Pancreas (tissue), 10 donors: ENCODE measurements around the gene ZNF41. TPM values are rescaled to one million over a fixed set of nuclear protein-coding genes. Genes with fewer than 3 reads are reported as not detected.

Experiments used
- ATAC-seq, 4 donors: fragments of 200-7000 bp; cut with Tn5 transposase; one replicate each; pipeline versions ENCODE4 v1.8.0 to v1.9.1; 2020; ENCODE audit warnings: mild to moderate bottlenecking in 4 of 4, moderate library complexity in 4 of 4
- DNase-seq, 6 donors: peaks; one replicate each; pipeline ENCODE4 v3.0.0-alpha.2; 2020
- FAIRE-seq: peaks from 2 replicates; lab custom pipeline; 2012; peaks lifted over from hg19 to GRCh38; lab: Jason Lieb, UNC
- H3K27ac ChIP-seq, 4 donors: fragments of 200-600 bp; sonication (generic); 1 replicate in 3 of 4; 2 replicates in 1 of 4; pipeline versions ENCODE4 v1.5.0 to v1.8.0; 2020
- H3K27me3 ChIP-seq, 4 donors: fragments of 200-600 bp; one replicate each; pipeline ENCODE4 v1.8.0; 2021
- H3K36me3 ChIP-seq, 3 donors: fragments of 200-600 bp; sonication (generic) in 1 of 3; one replicate each; pipeline versions ENCODE4 v1.5.0 to v1.8.0; 2020 to 2021
- H3K4me1 ChIP-seq, 3 donors: fragments of 200-600 bp; one replicate each; pipeline ENCODE4 v1.8.0; 2021
- H3K4me3 ChIP-seq, 4 donors: fragments of 200-600 bp; sonication (generic) in 2 of 4; one replicate each; pipeline versions ENCODE4 v1.5.0 to v1.8.0; 2020 to 2021
- H3K9me3 ChIP-seq, 4 donors: fragments of 200-600 bp; one replicate each; pipeline ENCODE4 v1.8.0; 2021
- WGBS, 2 donors: extraction: QIAGEN DNeasy Blood & Tissue Kit; methylation state at CpG; one replicate each; pipeline ENCODE4 v1.1.7; 2013; 5-methylcytosine and 5-hydroxymethylcytosine counted together
- intact Hi-C, 3 donors: fragments of 100-400 bp; cut with DNase I; formaldehyde crosslinking; loops; one replicate each; pipeline versions ENCODE4 v1.11.1 to v1.14.2; 2022
- polyA plus RNA-seq, 2 donors: library from polyadenylated mRNA; stranded (reverse); fragments of 200-250 nt; gene quantifications; one replicate each; pipeline ENCODE4 v1.2.3, GENCODE V29; 2013
- total RNA-seq, 6 donors: library from RNA; stranded (reverse); fragmentation: NEBNext Ultra II Directional in 4 of 6; extraction: Animal tissue kit (Norgen Biotek cat#: 25700) in 4 of 6; gene quantifications; one replicate each; pipeline versions ENCODE4 v1.2.1 to v1.2.4, GENCODE V29; 2021 to 2023
- TF ChIP-seq, protein P1 (sequence below), 4 donors: fragments of 200-600 bp; sonication (generic) in 3 of 4; IDR thresholded peaks; one replicate each; pipeline versions ENCODE4 v1.5.0 to v1.8.0; 2021; ENCODE audit warnings: antibody characterized with exemption in 4 of 4
- donor health status: healthy with polysubstance abuse.
- donor health status: DM: no; HTN: no; CAD: no; lungs with moderate emphysema.
- donor health status: DM: no; HTN: no; CAD: no.
- donor health status: control.
- donor health status: control.
- donor health status: Bipolar disorder and iron deficiency.
- donor health status: DM: yes; HTN: yes; CAD: no.
- donor health status: DM: no; HTN: no; CAD: no.
- donor health status: DM: no; HTN: no; CAD: no.
- donor health status: DM: yes; HTN: yes; CAD: no.

ZNF41 gene
- total and polyA plus RNA-seq, 8 donors: 1.8 to 6.7 (median 3.4) TPM

GRCh38 chrX:47481160-47481559 is 1.9 kb downstream of the ZNF41 start:
- TF ChIP-seq, protein P1, sequence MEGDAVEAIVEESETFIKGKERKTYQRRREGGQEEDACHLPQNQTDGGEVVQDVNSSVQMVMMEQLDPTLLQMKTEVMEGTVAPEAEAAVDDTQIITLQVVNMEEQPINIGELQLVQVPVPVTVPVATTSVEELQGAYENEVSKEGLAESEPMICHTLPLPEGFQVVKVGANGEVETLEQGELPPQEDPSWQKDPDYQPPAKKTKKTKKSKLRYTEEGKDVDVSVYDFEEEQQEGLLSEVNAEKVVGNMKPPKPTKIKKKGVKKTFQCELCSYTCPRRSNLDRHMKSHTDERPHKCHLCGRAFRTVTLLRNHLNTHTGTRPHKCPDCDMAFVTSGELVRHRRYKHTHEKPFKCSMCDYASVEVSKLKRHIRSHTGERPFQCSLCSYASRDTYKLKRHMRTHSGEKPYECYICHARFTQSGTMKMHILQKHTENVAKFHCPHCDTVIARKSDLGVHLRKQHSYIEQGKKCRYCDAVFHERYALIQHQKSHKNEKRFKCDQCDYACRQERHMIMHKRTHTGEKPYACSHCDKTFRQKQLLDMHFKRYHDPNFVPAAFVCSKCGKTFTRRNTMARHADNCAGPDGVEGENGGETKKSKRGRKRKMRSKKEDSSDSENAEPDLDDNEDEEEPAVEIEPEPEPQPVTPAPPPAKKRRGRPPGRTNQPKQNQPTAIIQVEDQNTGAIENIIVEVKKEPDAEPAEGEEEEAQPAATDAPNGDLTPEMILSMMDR (IDR thresholded peaks at IDR 0.05): no peak
- no peak for ATAC-seq
- FAIRE-seq: no peak

DNA sequence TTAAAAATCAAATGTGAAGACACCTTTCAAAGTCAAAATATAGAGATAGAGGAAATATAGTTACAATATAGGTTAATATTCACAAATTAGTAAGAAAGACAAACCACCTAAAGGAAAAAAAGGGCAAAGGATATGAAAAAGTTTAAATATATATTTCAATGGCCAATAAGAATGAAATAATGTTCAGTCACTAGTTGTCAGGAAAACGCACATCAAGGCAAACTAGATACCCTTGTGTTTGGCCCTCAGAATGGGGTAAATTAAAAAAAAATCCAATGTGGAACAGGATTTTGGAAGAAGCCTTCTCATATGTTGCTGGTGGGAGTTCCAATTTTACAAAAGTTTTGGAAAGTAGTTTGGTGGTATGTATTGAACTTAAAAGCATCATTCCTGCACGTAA is 2.4 kb downstream of the ZNF41 start:
- WGBS, 2 donors: 25 to 38% methylated on average over 2 of the region's 2 CpGs
- intact Hi-C loops: no loop called here
- Histone ChIP-seq H3K27me3 (no peaks in the 10 kb centered on the region), H3K27ac (no peak overlapping the region), H3K4me1 (no peaks in the 10 kb centered on the region), H3K36me3 (no peaks in the 10 kb centered on the region), H3K4me3 (no peak overlapping the region), H3K9me3 (no peaks in the 10 kb centered on the region)
- FAIRE-seq: no peak
- no peak for ATAC-seq
- TF ChIP-seq, protein P1 (IDR thresholded peaks at IDR 0.05): no peak
- no peak for DNase-seq

More at GRCh38 chrX:47481160-47481559, 1.9 kb downstream of the ZNF41 start:
- intact Hi-C loops: no loop called here
- no peaks in the 10 kb centered on the region for H3K4me1 ChIP-seq
- H3K27ac ChIP-seq: no peak overlapping the region
- no peak overlapping the region for H3K4me3 ChIP-seq
- no peak for DNase-seq
- no peaks in the 10 kb centered on the region for H3K27me3 ChIP-seq
- H3K36me3 ChIP-seq: no peaks in the 10 kb centered on the region
- WGBS, 2 donors: 70 to 86% methylated on average over 2 of the region's 2 CpGs
- no peaks in the 10 kb centered on the region for H3K9me3 ChIP-seq

DNA sequence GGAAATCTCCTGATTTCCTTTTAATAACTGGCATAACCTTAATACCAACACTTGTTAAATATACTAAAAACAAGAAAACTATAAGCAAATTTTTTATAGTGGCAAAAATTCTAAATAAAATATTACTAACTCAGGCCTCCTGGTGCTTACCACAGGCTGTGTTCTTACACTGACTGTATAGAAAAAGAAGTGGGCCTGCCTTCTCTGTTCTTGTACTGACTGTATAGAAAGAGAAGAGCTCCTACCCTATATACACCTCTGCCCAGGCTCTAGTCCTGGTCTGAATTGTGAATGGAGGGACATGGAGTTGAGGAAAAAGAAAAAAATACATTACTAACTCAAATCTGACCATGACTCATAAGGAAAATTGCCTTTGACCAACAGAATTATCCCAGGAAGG is 7.5 kb downstream of the ZNF41 start:
- H3K36me3 ChIP-seq: no peaks in the 10 kb centered on the region
- H3K4me3 ChIP-seq: no peak overlapping the region
- DNase-seq: no peak
- ATAC-seq: no peak
- H3K4me1 ChIP-seq: no peaks in the 10 kb centered on the region
- H3K9me3 ChIP-seq: no peaks in the 10 kb centered on the region
- TF ChIP-seq, protein P1 (IDR thresholded peaks at IDR 0.05): no peak
- H3K27me3 ChIP-seq: peaks cover 0 to 3% (median 0%) of the 10 kb centered on the region in 4 donors
- intact Hi-C loops: no loop called here
- no peak for FAIRE-seq
- no peak overlapping the region for H3K27ac ChIP-seq

GRCh38 chrX:47467106-47467505 is 15.9 kb downstream of the ZNF41 start:
- H3K27ac ChIP-seq: no peak overlapping the region
- FAIRE-seq: no peak
- WGBS, 2 donors: 70 to 94% methylated on average over 5 of the region's 5 CpGs
- no peaks in the 10 kb centered on the region for H3K27me3 ChIP-seq
- intact Hi-C loops: no loop called here
- no peaks in the 10 kb centered on the region for H3K9me3 ChIP-seq
- H3K4me3 ChIP-seq: no peak overlapping the region
- TF ChIP-seq, protein P1 (IDR thresholded peaks at IDR 0.05): no peak
- H3K36me3 ChIP-seq: no peaks in the 10 kb centered on the region
- ATAC-seq: no peak
- H3K4me1 ChIP-seq: no peaks in the 10 kb centered on the region
- no peak for DNase-seq

DNA sequence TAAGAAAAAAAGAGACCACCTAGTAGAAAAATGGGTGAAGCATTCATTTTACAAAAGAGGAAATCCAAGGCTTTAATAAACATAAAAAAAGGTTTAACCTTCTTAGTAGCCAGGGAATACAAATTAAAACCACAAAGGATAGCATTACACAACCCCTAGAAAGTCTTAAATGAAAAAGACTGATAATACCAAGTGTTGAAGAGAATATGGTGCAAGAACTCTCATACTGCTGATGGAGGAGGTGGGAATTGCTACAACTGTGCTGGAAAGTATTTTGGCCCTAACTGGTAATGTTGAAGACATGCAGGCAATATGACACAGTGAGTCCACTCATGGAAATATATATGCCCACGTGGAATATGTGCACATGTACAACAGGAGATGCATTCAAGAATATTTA is 22.5 kb downstream of the ZNF41 start:
- H3K27me3 ChIP-seq: no peaks in the 10 kb centered on the region
- TF ChIP-seq, protein P1 (IDR thresholded peaks at IDR 0.05): no peak
- intact Hi-C loops: no loop called here
- DNase-seq: no peak
- H3K9me3 ChIP-seq: no peaks in the 10 kb centered on the region
- H3K36me3 ChIP-seq: no peaks in the 10 kb centered on the region
- no peak overlapping the region for H3K4me3 ChIP-seq
- FAIRE-seq: no peak
- no peaks in the 10 kb centered on the region for H3K4me1 ChIP-seq
- H3K27ac ChIP-seq: no peak overlapping the region
- WGBS, 2 donors: 51 to 92% methylated on average over 1 of the region's 1 CpG
- ATAC-seq: no peak
